Hepatocyte (in vitro differentiated cells): ENCODE data around the gene KLHL20. TPM values are rescaled to one million over a fixed set of nuclear protein-coding genes. Genes with fewer than 3 reads are reported as not detected.

ENCODE experiments used
- DNase-seq: peaks from one replicate; pipeline ENCODE4 v3.0.0-alpha.2; 2016; ENCODE audit warnings: low spot score
- H2AFZ ChIP-seq: fragments of 200-600 bp; sonication (generic); 2 replicates; pipeline ENCODE4 v1.6.0; 2016; ENCODE audit warnings: antibody characterized with exemption, mild to moderate bottlenecking
- H3K27ac ChIP-seq: fragments of 200-600 bp; sonication (generic); 2 replicates; pipeline ENCODE4 v1.5.1; 2016; ENCODE audit warnings: mild to moderate bottlenecking
- H3K27me3 ChIP-seq: fragments of 200-600 bp; sonication (generic); 2 replicates; pipeline ENCODE4 v1.6.1; 2016
- H3K36me3 ChIP-seq: fragments of 200-600 bp; sonication (generic); replicated peaks from 2 replicates; pipeline ENCODE4 v1.5.1; 2016; ENCODE audit warnings: low read depth; ENCODE audit not compliant: insufficient read depth
- H3K4me1 ChIP-seq: fragments of 200-600 bp; sonication (generic); 2 replicates; pipeline ENCODE4 v1.5.1; 2016; ENCODE audit warnings: mild to moderate bottlenecking, moderate library complexity; ENCODE audit not compliant: insufficient read depth
- H3K4me2 ChIP-seq: fragments of 200-600 bp; sonication (generic); 2 replicates; pipeline ENCODE4 v1.6.0; 2016
- H3K4me3 ChIP-seq: fragments of 200-600 bp; sonication (generic); 2 replicates; pipeline ENCODE4 v1.5.1; 2016; ENCODE audit warnings: mild to moderate bottlenecking
- H3K79me2 ChIP-seq: fragments of 200-600 bp; sonication (generic); 2 replicates; pipeline ENCODE4 v1.6.0; 2017; ENCODE audit warnings: mild to moderate bottlenecking
- H3K9me2 ChIP-seq: fragments of 200-600 bp; sonication (generic); replicated peaks from 2 replicates; pipeline ENCODE4 v1.6.0; 2017; ENCODE audit warnings: mild to moderate bottlenecking; ENCODE audit not compliant: insufficient read depth
- H3K9me3 ChIP-seq: fragments of 200-600 bp; sonication (generic); 2 replicates; pipeline ENCODE4 v1.5.1; 2016; ENCODE audit warnings: low read depth, mild to moderate bottlenecking
- H4K20me1 ChIP-seq: fragments of 200-600 bp; sonication (generic); 2 replicates; pipeline ENCODE4 v1.6.0; 2016; ENCODE audit warnings: mild to moderate bottlenecking; ENCODE audit not compliant: insufficient read depth, poor library complexity, severe bottlenecking
- EZH2 ChIP-seq: fragments of 200-600 bp; sonication (generic); IDR thresholded peaks from 2 replicates; pipeline ENCODE4 v1.6.1; 2016; ENCODE audit warnings: antibody characterized with exemption, mild to moderate bottlenecking, borderline replicate concordance
- EZH2phosphoT487 ChIP-seq: fragments of 200-600 bp; sonication (generic); IDR thresholded peaks from one replicate; pipeline ENCODE4 v1.6.1; 2018; ENCODE audit warnings: antibody characterized with exemption, mild to moderate bottlenecking, low read depth, moderate library complexity; ENCODE audit not compliant: unreplicated experiment, severe bottlenecking
- WGBS: methylation state at CpG from one replicate; pipeline ENCODE4 v1.1.6; 2016; ENCODE audit warnings: low lambda C conversion rate; ENCODE audit errors: missing lambda C conversion rate; 5-methylcytosine and 5-hydroxymethylcytosine counted together
- polyA plus RNA-seq: library from polyadenylated mRNA; unstranded; fragments of >200 nt; fragmentation: Nextera tagmentation; extraction: Ambion mirVana; gene quantifications from 2 replicates; pipeline ENCODE4 v1.2.1, GENCODE V29; 2016
- total RNA-seq: library from RNA; depleted of rRNA; stranded (reverse); fragments of >200 nt; gene quantifications from 2 replicates; pipeline ENCODE4 v1.2.3, GENCODE V29; 2014
- TF ChIP-seq, protein P1 (sequence below): fragments of 200-600 bp; sonication (generic); IDR thresholded peaks from 2 replicates; pipeline ENCODE4 v1.5.1; 2016; ENCODE audit warnings: antibody characterized with exemption, mild to moderate bottlenecking; ENCODE audit not compliant: poor library complexity

Gene KLHL20
- total and polyA plus RNA-seq, 2 experiments from 2014 or later, result 10.0 to 23.1 TPM

DNA sequence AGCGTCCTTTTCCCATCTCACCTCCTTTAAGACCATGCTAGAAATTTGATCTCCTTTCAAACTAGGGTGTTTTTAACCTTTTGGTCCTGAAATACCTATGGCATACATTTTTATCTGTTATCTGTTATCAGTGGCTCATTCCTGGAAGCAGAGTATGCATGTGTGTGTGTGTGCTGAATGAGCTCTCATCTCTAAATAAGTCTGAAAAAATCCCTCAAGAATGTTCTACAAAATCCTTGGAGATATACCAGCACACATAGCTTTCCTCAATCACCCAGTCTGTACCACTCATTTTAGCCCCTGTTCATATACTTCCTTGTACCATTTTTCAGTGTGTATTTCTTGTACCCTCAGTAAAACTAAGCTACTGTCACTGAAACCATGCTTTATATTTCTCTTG is 103.7 kb downstream of the KLHL20 start:
- Histone ChIP-seq H3K4me3 (no peak overlapping the region), H3K36me3 (no peaks in the 10 kb centered on the region), H3K79me2 (peaks cover 81% of the 10 kb centered on the region), H3K27me3 (no peaks in the 10 kb centered on the region), H3K9me3 (no peaks in the 10 kb centered on the region), H3K9me2 (no peaks in the 10 kb centered on the region), H3K4me2 (no peak overlapping the region), H2AFZ (no peak overlapping the region), H4K20me1 (no peaks in the 10 kb centered on the region), H3K27ac (no peak overlapping the region), H3K4me1 (peaks cover 11% of the 10 kb centered on the region)
- 58% methylated on average over 1 of the region's 1 CpG for WGBS
- no peak for TF ChIP-seq EZH2phosphoT487
- TF ChIP-seq, protein P1, sequence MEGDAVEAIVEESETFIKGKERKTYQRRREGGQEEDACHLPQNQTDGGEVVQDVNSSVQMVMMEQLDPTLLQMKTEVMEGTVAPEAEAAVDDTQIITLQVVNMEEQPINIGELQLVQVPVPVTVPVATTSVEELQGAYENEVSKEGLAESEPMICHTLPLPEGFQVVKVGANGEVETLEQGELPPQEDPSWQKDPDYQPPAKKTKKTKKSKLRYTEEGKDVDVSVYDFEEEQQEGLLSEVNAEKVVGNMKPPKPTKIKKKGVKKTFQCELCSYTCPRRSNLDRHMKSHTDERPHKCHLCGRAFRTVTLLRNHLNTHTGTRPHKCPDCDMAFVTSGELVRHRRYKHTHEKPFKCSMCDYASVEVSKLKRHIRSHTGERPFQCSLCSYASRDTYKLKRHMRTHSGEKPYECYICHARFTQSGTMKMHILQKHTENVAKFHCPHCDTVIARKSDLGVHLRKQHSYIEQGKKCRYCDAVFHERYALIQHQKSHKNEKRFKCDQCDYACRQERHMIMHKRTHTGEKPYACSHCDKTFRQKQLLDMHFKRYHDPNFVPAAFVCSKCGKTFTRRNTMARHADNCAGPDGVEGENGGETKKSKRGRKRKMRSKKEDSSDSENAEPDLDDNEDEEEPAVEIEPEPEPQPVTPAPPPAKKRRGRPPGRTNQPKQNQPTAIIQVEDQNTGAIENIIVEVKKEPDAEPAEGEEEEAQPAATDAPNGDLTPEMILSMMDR, result no peak
- TF ChIP-seq EZH2, result no peak
- no peak for DNase-seq

DNA sequence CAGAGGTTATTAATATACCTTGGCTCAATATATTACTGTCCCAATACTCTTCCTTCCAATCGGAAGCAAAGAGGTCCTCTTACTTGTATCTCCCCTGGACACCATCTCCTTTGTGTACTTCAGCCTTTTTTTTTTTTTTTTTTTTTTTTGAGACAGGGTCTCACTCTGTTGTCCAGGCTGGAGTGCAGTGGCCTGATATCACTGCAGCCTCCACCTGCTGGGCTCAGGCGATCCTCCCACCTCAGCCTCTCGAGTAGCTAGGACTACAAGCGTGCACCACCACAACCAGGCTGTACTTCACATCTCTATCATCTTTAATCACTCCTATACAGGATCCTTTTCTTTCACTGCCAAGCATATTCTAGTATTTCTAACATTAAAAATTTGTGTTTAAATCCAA is 106.9 kb downstream of the KLHL20 start:
- peaks cover 11% of the 10 kb centered on the region for H3K4me1 ChIP-seq
- H3K79me2 ChIP-seq, result peaks cover 69% of the 10 kb centered on the region

DNA sequence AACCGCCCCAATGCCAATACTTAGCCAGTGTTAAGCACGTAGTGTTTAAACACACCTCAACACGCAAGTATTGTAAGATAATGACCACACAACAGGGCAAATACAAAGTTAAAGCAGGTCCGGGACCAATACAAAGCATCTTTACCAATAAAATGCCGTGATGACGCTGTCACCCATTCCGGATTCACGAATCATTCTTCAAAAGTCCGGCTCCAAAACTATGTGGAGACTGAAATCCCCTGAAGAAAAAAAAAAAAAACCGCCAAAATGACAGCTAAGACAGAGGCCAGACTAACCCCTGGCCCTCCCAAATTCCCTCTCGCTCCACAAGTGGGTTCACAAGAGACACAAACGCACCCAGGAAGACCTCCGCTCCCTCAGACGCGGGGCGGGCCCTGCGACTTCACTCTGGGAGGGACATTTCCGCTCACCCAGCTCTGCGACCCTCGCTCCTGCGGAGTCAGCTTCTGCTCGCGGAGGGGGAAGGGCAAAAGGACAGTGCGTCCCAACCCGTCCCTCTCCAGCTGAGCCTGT is 109.1 kb downstream of the KLHL20 start:
- no peaks in the 10 kb centered on the region for H3K36me3 ChIP-seq
- no peaks in the 10 kb centered on the region for H4K20me1 ChIP-seq
- H3K27me3 ChIP-seq, result no peaks in the 10 kb centered on the region
- no peaks in the 10 kb centered on the region for H3K9me2 ChIP-seq
- H3K4me3 ChIP-seq, result peak overlapping the region; percentile 64
- no peaks in the 10 kb centered on the region for H3K9me3 ChIP-seq
- H3K4me2 ChIP-seq, result peak overlapping the region; percentile 88
- DNase-seq, result no peak
- H3K27ac ChIP-seq, result peak overlapping the region; percentile 49
- H3K4me1 ChIP-seq, result peaks cover 5% of the 10 kb centered on the region
- no peak for TF ChIP-seq EZH2
- TF ChIP-seq, protein P1, result no peak
- TF ChIP-seq EZH2phosphoT487, result no peak
- H2AFZ ChIP-seq, result peak overlapping the region; percentile 51
- WGBS, result under 1% methylated on average over 25 of the region's 25 CpGs
- peaks cover 56% of the 10 kb centered on the region for H3K79me2 ChIP-seq

More for the DNA sequence above, 106.9 kb downstream of the KLHL20 start:
- Histone ChIP-seq H3K4me3 (no peak overlapping the region), H3K27ac (no peak overlapping the region), H4K20me1 (no peaks in the 10 kb centered on the region), H3K9me3 (no peaks in the 10 kb centered on the region), H2AFZ (no peak overlapping the region), H3K4me2 (no peak overlapping the region), H3K9me2 (no peaks in the 10 kb centered on the region), H3K27me3 (no peaks in the 10 kb centered on the region), H3K36me3 (no peaks in the 10 kb centered on the region)
- no peak for DNase-seq
- 95% methylated on average over 4 of the region's 4 CpGs for WGBS
- TF ChIP-seq, protein P1, result no peak
- TF ChIP-seq EZH2 (no peak), EZH2phosphoT487 (no peak)
